Medulla oblongata (tissue), 1 donor: ENCODE results near the gene TMEM178B.

Experiments used
- DNase-seq: peaks from one replicate; pipeline ENCODE4 v3.0.0-alpha.2; 2015; ENCODE audit errors: extremely low spot score

The TMEM178B gene

GRCh38 chr7:141263983-141264382 lies 190.1 kb downstream of the TMEM178B start:
- DNase-seq, result no peak

- no peak for DNase-seq
Measured at GRCh38 chr7:141264511-141264910, 190.6 kb downstream of the TMEM178B start.

- DNase-seq, result no peak
Measured at GRCh38 chr7:141265668-141266067, 191.8 kb downstream of the TMEM178B start.

GRCh38 chr7:141268614-141269013 lies 194.8 kb downstream of the TMEM178B start:
- DNase-seq, result no peak

GRCh38 chr7:141271451-141271850 lies 197.6 kb downstream of the TMEM178B start:
- no peak for DNase-seq

GRCh38 chr7:141272417-141272816 lies 198.6 kb downstream of the TMEM178B start:
- no peak for DNase-seq

- DNase-seq, result no peak
Measured at GRCh38 chr7:141275350-141275749, 201.5 kb downstream of the TMEM178B start.

- no peak for DNase-seq
Measured at GRCh38 chr7:141276031-141276430, 202.2 kb downstream of the TMEM178B start.

GRCh38 chr7:141280100-141280499 lies 206.2 kb downstream of the TMEM178B start:
- DNase-seq, result no peak

GRCh38 chr7:141281311-141281710 lies 207.4 kb downstream of the TMEM178B start:
- DNase-seq, result no peak

GRCh38 chr7:141286522-141286921 lies 212.7 kb downstream of the TMEM178B start:
- no peak for DNase-seq

GRCh38 chr7:141287936-141288335 lies 214.1 kb downstream of the TMEM178B start:
- DNase-seq, result no peak

- DNase-seq, result no peak
Measured at GRCh38 chr7:141288626-141289025, 214.8 kb downstream of the TMEM178B start.

GRCh38 chr7:141290365-141290764 lies 216.5 kb downstream of the TMEM178B start:
- DNase-seq, result no peak

GRCh38 chr7:141290973-141291372 lies 217.1 kb downstream of the TMEM178B start:
- no peak for DNase-seq

- DNase-seq, result peak; percentile 39
Measured at GRCh38 chr7:141291541-141291940, 217.7 kb downstream of the TMEM178B start.

- DNase-seq, result peak; percentile 69
Measured at GRCh38 chr7:141294143-141294829, 220.4 kb downstream of the TMEM178B start.

GRCh38 chr7:141295367-141295895 lies 221.6 kb downstream of the TMEM178B start:
- no peak for DNase-seq

GRCh38 chr7:141300816-141301215 lies 227.0 kb downstream of the TMEM178B start:
- DNase-seq, result no peak

- DNase-seq, result no peak
Measured at GRCh38 chr7:141301544-141301943, 227.7 kb downstream of the TMEM178B start.

- DNase-seq, result no peak
Measured at GRCh38 chr7:141302617-141303016, 228.8 kb downstream of the TMEM178B start.

- DNase-seq, result no peak
Measured at GRCh38 chr7:141304291-141304690, 230.4 kb downstream of the TMEM178B start.

- DNase-seq, result no peak
Measured at GRCh38 chr7:141306081-141306480, 232.2 kb downstream of the TMEM178B start.

GRCh38 chr7:141312395-141312794 lies 238.5 kb downstream of the TMEM178B start:
- no peak for DNase-seq
